K562 (cell line): ENCODE results near the gene IL20. TPM values are rescaled to one million over a fixed set of nuclear protein-coding genes. Genes with fewer than 3 reads are reported as not detected.

ENCODE experiments used
- ATAC-seq: fragments of 200-7000 bp; cut with Tn5 transposase; 3 replicates; pipeline ENCODE4 v1.9.1; 2020; ENCODE audit warnings: moderate library complexity
- BruUV-seq: library from RNA; stranded (reverse); fragments of 400-500 nt; replicated peaks from 2 replicates; lab custom pipeline; 2021; lab: Mats Ljungman, UMichigan
- CTCF ChIA-PET: fragments of 300-600 bp; formaldehyde crosslinking; extraction: SDS; loops from one replicate; lab custom pipeline; 2021; ENCODE audit warnings: low intra/inter-chr PET ratio; lab: Yijun Ruan, JAX
- POLR2A ChIA-PET: fragments of 300-600, 350-650 bp; sonication (Branson Sonifier 250); formaldehyde crosslinking; extraction: SDS; loops from one replicate; lab custom pipeline; 2021; ENCODE audit warnings: antibody characterized with exemption, inconsistent platforms; lab: Yijun Ruan, JAX
- DNase-seq, 4 experiments: peaks; one replicate each; pipeline versions ENCODE4 v3.0.0 to v3.0.0-alpha.2; 2011 to 2018; ENCODE audit warnings: low spot score in 3 of 4, mixed read lengths in 3 of 4; ENCODE audit errors: extremely low read depth in 1 of 4
- FAIRE-seq: peaks from 2 replicates; lab custom pipeline; 2011; peaks lifted over from hg19 to GRCh38; lab: Jason Lieb, UNC
- H2AFZ ChIP-seq: 2 replicates; pipeline ENCODE4 v1.6.0; 2011; ENCODE audit warnings: low read depth, low read length, control low read depth, inconsistent platforms
- H3K27ac ChIP-seq: fragments of 200-600 bp; 3 replicates; pipeline ENCODE4 v1.8.0; 2011; ENCODE audit warnings: low read depth, mild to moderate bottlenecking, control low read depth, inconsistent platforms, low read length, moderate library complexity, mixed read lengths; ENCODE audit errors: extremely low read depth
- H3K27me3 ChIP-seq, 2 experiments: fragments of 300-600 bp in 1 of 2; 2 replicates in 1 of 2; 3 replicates in 1 of 2; pipeline versions ENCODE4 v1.6.0 to v1.8.0; 2011; ENCODE audit warnings: inconsistent platforms in 2 of 2, low read length in 2 of 2, mild to moderate bottlenecking in 1 of 2, mixed read lengths in 1 of 2, moderate library complexity in 1 of 2; ENCODE audit not compliant: control insufficient read depth in 2 of 2, insufficient read depth in 2 of 2
- H3K36me3 ChIP-seq: fragments of 300-600 bp; 3 replicates; pipeline ENCODE4 v1.8.0; 2011; ENCODE audit warnings: mild to moderate bottlenecking, low read length, inconsistent platforms; ENCODE audit not compliant: control insufficient read depth, insufficient read depth
- H3K4me1 ChIP-seq, 2 experiments: fragments of 200-600 bp in 1 of 2; replicated peaks in 1 of 2; 2 replicates in 1 of 2; 3 replicates in 1 of 2; pipeline versions ENCODE4 v1.5.1 to v1.8.0; 2011; ENCODE audit warnings: inconsistent platforms in 2 of 2, low read length in 2 of 2, mild to moderate bottlenecking in 1 of 2, mixed read lengths in 1 of 2, moderate library complexity in 1 of 2; ENCODE audit not compliant: control insufficient read depth in 2 of 2, insufficient read depth in 2 of 2
- H3K4me2 ChIP-seq: 2 replicates; pipeline ENCODE4 v1.6.1; 2011; ENCODE audit warnings: low read length, control low read depth, inconsistent platforms, mixed read lengths; ENCODE audit not compliant: insufficient read depth
- H3K4me3 ChIP-seq: fragments of 200-600 bp; sonication (generic), shearing (Covaris generic); 2 replicates; pipeline ENCODE4 v1.5.1; 2016; ENCODE audit warnings: control low read depth, inconsistent platforms
- H3K79me2 ChIP-seq: fragments of 200-600 bp; 3 replicates; pipeline ENCODE4 v1.8.0; 2011; ENCODE audit warnings: low read length, inconsistent platforms; ENCODE audit not compliant: control insufficient read depth, insufficient read depth
- H3K9ac ChIP-seq, 2 experiments: 2 replicates each; pipeline versions ENCODE4 v1.6.0 to v1.6.1; 2011; ENCODE audit warnings: low read depth in 2 of 2, low read length in 2 of 2, control low read depth in 1 of 2, inconsistent platforms in 1 of 2, mild to moderate bottlenecking in 1 of 2, mixed read lengths in 1 of 2; ENCODE audit not compliant: insufficient read depth in 1 of 2
- H3K9me1 ChIP-seq: one replicate; pipeline ENCODE4 v1.6.0; 2011; ENCODE audit warnings: inconsistent platforms, mild to moderate bottlenecking, low read length, moderate library complexity; ENCODE audit not compliant: control insufficient read depth, insufficient read depth
- H3K9me3 ChIP-seq: replicated peaks from 2 replicates; pipeline ENCODE4 v1.5.1; 2011; ENCODE audit warnings: low read depth, low read length, inconsistent platforms; ENCODE audit not compliant: control insufficient read depth, insufficient read depth
- H4K20me1 ChIP-seq: replicated peaks from 2 replicates; pipeline ENCODE4 v1.6.1; 2011; ENCODE audit warnings: low read length, inconsistent platforms, mixed read lengths; ENCODE audit not compliant: control insufficient read depth, insufficient read depth
- CHCHD3 ChIP-seq: fragments of 250-450 bp; sonication (Bioruptor Pico); IDR thresholded peaks from 2 replicates; pipeline ENCODE4 v2.1.2; 2022; ENCODE audit warnings: mild to moderate bottlenecking
- HDAC1 ChIP-seq, 2 experiments: fragments of 450-650 bp; IDR thresholded peaks; 2 replicates each; pipeline ENCODE4 v1.6.1; 2016 to 2017; ENCODE audit warnings: inconsistent platforms in 1 of 2, mild to moderate bottlenecking in 1 of 2, moderate library complexity in 1 of 2
- RUNX1 ChIP-seq: sonication (generic); IDR thresholded peaks from 2 replicates; pipeline ENCODE4 v1.6.1; 2016; ENCODE audit warnings: antibody characterized with exemption, low read depth
- WGBS: fragments of 100-300 bp; shearing (Covaris generic); methylation state at CpG from one replicate; pipeline ENCODE4 v1.1.6; 2016; ENCODE audit warnings: low coverage, mixed read lengths; ENCODE audit not compliant: insufficient coverage; ENCODE audit errors: missing lambda C conversion rate; 5-methylcytosine and 5-hydroxymethylcytosine counted together
- in situ Hi-C: fragments of 300-500 bp; cut with MboI; formaldehyde crosslinking; loops from 4 replicates; pipeline ENCODE4 v1.15.0; 2018; ENCODE audit warnings: inconsistent platforms, mixed read lengths
- intact Hi-C: fragments of 100-400 bp; cut with micrococcal nuclease; formaldehyde crosslinking; loops from 2 replicates; pipeline ENCODE4 v1.14.2; 2022
- polyA plus RNA-seq, 8 experiments: library from polyadenylated mRNA; depleted of rRNA in 4 of 8; stranded (reverse) in 5 of 8; unstranded in 3 of 8; fragments of >200 nt; fragmentation: Nextera tagmentation in 2 of 8; fragmentation: Illumina TruSeq in 1 of 8; extraction: Ambion mirVana in 2 of 8; extraction: Trizol in 1 of 8; gene quantifications; 2 replicates each; pipeline versions ENCODE4 v1.2.1 to v1.2.3, GENCODE V29; 2011 to 2014; ENCODE audit warnings: inconsistent platforms in 1 of 8, missing spikeins in 1 of 8
- total RNA-seq, 7 experiments: library from RNA; depleted of rRNA in 6 of 7; stranded (reverse); fragments of >200 nt in 6 of 7; fragmentation: Illumina TruSeq in 2 of 7; extraction: Trizol in 2 of 7; gene quantifications; 2 replicates each; pipeline versions ENCODE4 v1.2.1 to v1.2.3, GENCODE V29; 2011 to 2021; ENCODE audit warnings: low replicate concordance in 1 of 7
- TF ChIP-seq, protein P1 (sequence below): fragments of 250-450 bp; sonication (Bioruptor Pico); IDR thresholded peaks from 2 replicates; pipeline ENCODE4 v1.8.0; 2022; ENCODE audit warnings: inconsistent platforms, mild to moderate bottlenecking, moderate library complexity, borderline replicate concordance
- TF ChIP-seq, protein P2 (sequence below): fragments of 250-450 bp; sonication (Bioruptor Pico); IDR thresholded peaks from 2 replicates; pipeline ENCODE4 v1.5.0; 2021; ENCODE audit warnings: mild to moderate bottlenecking, moderate library complexity

The IL20 gene
- total and polyA plus RNA-seq, 9 of the 15 experiments (the other 6 are each of a cell fraction or from before 2014, with no cell fraction given) = not detected

DNA sequence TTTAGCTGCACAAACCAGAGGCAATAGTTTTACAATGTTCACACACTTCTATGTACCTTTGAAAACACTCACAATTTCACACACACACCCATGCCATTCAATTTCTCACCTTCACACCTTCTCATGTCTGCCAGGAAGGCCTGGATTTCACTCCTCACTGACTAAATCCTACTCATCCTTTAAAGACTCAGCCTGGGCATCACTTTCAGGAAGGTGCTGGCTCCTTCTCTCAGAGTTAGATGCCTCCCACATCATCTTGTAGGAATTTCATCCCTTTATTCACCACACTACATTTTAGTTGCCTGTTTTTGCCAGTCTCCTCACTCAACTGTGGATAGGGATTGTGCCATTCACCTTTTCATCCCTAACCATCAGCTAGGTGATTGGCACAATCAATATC, 2.3 kb downstream of the IL20 start (continued):
- TF ChIP-seq, protein P1, sequence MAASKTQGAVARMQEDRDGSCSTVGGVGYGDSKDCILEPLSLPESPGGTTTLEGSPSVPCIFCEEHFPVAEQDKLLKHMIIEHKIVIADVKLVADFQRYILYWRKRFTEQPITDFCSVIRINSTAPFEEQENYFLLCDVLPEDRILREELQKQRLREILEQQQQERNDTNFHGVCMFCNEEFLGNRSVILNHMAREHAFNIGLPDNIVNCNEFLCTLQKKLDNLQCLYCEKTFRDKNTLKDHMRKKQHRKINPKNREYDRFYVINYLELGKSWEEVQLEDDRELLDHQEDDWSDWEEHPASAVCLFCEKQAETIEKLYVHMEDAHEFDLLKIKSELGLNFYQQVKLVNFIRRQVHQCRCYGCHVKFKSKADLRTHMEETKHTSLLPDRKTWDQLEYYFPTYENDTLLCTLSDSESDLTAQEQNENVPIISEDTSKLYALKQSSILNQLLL (CRISPR knock-in tag) = no peak

DNA sequence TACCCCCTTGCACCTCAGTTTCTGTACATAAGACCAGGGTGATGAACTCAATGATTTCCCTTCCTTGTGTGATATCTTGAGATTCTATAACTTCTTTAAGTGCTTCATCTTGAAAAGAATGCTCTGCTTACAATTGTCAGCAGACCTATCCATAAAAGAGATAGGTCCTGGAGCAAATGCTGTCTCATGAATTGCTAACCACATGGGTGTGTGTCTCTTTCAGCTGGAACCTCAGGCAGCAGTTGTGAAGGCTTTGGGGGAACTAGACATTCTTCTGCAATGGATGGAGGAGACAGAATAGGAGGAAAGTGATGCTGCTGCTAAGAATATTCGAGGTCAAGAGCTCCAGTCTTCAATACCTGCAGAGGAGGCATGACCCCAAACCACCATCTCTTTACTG, 2.8 kb downstream of the IL20 start:
- FAIRE-seq = no peak

More for the DNA sequence above, 2.8 kb downstream of the IL20 start:
- Histone ChIP-seq H3K9ac (no peak overlapping the region), H3K4me2 (no peak overlapping the region), H2AFZ (no peak overlapping the region), H3K4me1 (peaks cover 0 to 5% of the 10 kb centered on the region in 2 experiments; a peak in 2 of 5 replicates), H3K79me2 (no peaks in the 10 kb centered on the region), H3K36me3 (no peaks in the 10 kb centered on the region), H3K4me3 (no peak overlapping the region), H3K27ac (no peak overlapping the region), H3K9me1 (no peaks in the 10 kb centered on the region), H3K27me3 (peaks cover 5 to 9% of the 10 kb centered on the region in 2 experiments; a peak in 3 of 5 replicates), H4K20me1 (no peaks in the 10 kb centered on the region), H3K9me3 (no peaks in the 10 kb centered on the region)
- ATAC-seq = no peak
- TF ChIP-seq CHCHD3 (CRISPR knock-in tag) (no peak), HDAC1 (IDR thresholded peaks at IDR 0.05) (no peak), RUNX1 (no peak)
- TF ChIP-seq, protein P2, sequence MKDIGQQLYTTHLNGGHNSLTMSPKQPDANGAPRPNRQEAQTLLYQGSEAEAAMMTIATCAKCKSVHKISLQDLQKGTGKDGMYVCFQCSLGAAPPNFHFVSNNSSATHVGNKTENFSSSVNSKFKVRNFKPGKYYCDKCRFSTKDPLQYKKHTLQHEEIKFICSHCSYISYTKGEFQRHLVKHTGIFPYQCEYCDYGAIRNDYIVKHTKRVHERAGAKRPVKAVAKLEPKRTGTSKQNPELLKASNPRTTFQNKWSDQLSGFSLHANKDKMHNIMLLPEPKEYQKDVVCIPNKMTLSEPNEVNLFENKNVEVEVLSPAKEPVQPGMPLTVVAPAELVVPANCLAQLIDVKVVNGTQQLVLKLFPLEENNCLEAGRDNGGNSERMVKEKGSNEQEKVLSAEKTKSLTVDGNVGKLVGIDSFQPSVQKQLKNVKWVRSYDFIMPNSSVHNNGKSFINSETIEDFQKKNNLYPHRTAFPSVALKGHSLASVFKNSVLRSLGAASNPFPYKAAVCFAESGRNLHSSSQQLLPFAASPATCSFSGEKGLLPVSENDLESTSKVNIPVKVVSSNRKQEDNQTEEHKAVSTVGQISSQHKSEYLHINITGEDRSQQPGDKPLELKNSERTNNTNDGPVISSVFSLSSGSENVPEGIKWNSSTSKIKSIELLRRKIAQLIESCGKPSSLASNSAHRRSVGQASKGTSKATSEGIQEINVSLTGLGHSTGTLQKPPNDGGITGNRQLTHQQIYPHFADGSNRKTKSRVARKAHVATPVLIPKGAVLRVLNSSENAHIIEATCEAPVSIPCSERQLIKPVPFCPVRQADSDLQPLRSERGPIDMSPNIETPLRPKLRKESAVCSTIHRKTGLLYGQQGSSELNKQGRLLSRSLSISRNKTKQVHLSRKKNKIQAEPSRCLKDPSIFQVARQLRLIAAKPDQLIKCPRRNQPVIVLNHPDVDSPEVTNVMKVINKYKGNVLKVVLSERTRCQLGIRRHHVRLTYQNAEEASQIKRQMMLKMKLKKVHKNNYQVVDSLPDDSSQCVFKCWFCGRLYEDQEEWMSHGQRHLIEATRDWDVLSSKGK = no peak
- intact Hi-C loops (no loop called here), in situ Hi-C loops (no loop called here)
- POLR2A ChIA-PET = interaction anchor here (0.6 kb wide), 2 partner anchors 12 to 280 kb away, joined by 3 to 5 read pairs; no protein-coding TSS in a partner anchor
- no peak for DNase-seq
- WGBS = 0% methylated on average over 1 of the region's 1 CpG
- no TSS peak for BruUV-seq
- CTCF ChIA-PET = no interaction called here
